ENCODE data around the gene KRTAP4-3. TPM values are rescaled to one million over a fixed set of nuclear protein-coding genes. Genes with fewer than 3 reads are reported as not detected.
"Not testable (repeated sequence)": the region's sequence is repeated elsewhere in the genome, so short reads cannot be mapped to it uniquely, and the experiment has no call there.

KRTAP4-3 gene
- total RNA-seq, 1 donor from 2014 or later, result not detected

DNA sequence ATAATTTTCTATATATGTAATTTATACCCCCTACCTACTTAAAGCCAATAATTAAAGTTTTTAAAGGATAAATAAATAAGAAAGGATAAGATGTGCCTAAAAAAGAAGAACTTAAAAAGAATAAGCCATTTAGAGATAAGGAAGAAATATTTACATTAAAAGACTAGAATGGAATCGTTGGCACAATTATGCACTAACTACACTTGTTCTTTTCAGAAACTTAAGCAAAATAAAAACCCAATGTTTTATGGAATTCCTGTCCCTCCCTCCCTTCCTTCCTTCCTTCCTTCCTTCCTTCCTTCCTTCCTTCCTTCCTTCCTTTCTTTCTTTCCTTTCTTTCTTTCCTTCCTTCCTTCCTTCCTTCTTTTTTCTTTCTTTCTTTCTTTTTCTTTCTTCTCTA lies 23.2 kb downstream of the KRTAP4-3 start:
- peaks cover 20% of the 10 kb centered on the region for H3K9me3 Mint-ChIP-seq
- H3K36me3 Mint-ChIP-seq (ENCODE audit: low read depth), result no peaks in the 10 kb centered on the region
- H3K4me3 Mint-ChIP-seq, result no peak overlapping the region
- no peak for DNase-seq
- no peaks in the 10 kb centered on the region for H3K4me1 Mint-ChIP-seq
- H3K27me3 Mint-ChIP-seq, result no peaks in the 10 kb centered on the region
- intact Hi-C loops (cut with micrococcal nuclease), result no loop called here
- no peak overlapping the region for H3K27ac Mint-ChIP-seq

GRCh38 chr17:41141361-41141760 lies 26.7 kb downstream of the KRTAP4-3 start:
- intact Hi-C loops (cut with micrococcal nuclease), result no loop called here
- Mint-ChIP-seq H3K27ac (no peak overlapping the region), H3K36me3 (ENCODE audit: low read depth) (no peaks in the 10 kb centered on the region), H3K27me3 (peaks cover 3% of the 10 kb centered on the region), H3K9me3 (peaks cover 27% of the 10 kb centered on the region), H3K4me1 (no peaks in the 10 kb centered on the region), H3K4me3 (no peak overlapping the region)
- no peak for DNase-seq

GRCh38 chr17:41140360-41141131 lies 27.5 kb downstream of the KRTAP4-3 start, which contains the start of gene KRTAP4-6:
Gene KRTAP4-6, minus strand, starts transcription at chr17:41140544. Its CDS starts 57 bp downstream, at chr17:41140487.
- Mint-ChIP-seq H3K4me1 (no peaks in the 10 kb centered on the region), H3K9me3 (peaks cover 27% of the 10 kb centered on the region), H3K36me3 (ENCODE audit: low read depth) (no peaks in the 10 kb centered on the region), H3K4me3 (no peak within 1 kb of the TSS), H3K27ac (no peak within 1 kb of the TSS), H3K27me3 (peaks cover 3% of the 10 kb centered on the region)
- no peak for DNase-seq
- intact Hi-C loops (cut with micrococcal nuclease), result no loop called here

GRCh38 chr17:41139865-41140264 lies 28.2 kb downstream of the KRTAP4-3 start:
- H3K4me3 Mint-ChIP-seq; intact Hi-C loops (cut with micrococcal nuclease); H3K27ac Mint-ChIP-seq; H3K36me3 Mint-ChIP-seq (ENCODE audit: low read depth); DNase-seq; H3K27me3 Mint-ChIP-seq; H3K4me1 Mint-ChIP-seq: not testable (repeated sequence)
- peaks cover 27% of the 10 kb centered on the region for H3K9me3 Mint-ChIP-seq

GRCh38 chr17:41133880-41134735 lies 33.9 kb downstream of the KRTAP4-3 start:
- intact Hi-C loops (cut with micrococcal nuclease), result no loop called here
- Mint-ChIP-seq H3K27ac (no peak overlapping the region), H3K9me3 (peaks cover 7% of the 10 kb centered on the region), H3K4me1 (no peaks in the 10 kb centered on the region), H3K4me3 (no peak overlapping the region), H3K36me3 (ENCODE audit: low read depth) (no peaks in the 10 kb centered on the region), H3K27me3 (peaks cover 3% of the 10 kb centered on the region)
- DNase-seq, result no peak

DNA sequence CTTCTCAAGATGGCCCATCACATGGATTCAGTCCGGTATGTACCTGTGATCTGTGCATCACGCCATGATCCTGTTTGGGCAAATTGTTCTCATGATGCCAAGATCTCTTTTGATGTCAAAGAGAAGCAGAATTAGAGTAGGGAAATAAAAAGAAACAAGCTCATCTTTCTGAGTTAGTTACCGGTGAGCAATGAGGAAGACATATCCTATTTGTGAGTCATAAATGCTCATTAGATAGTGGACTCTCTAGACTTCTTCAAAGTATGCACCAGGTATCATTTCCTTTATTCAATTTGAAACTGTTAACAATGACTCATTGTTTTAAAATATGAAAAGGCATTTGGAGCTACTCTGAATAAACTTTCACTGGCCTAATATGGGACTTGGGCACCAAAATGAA lies 36.0 kb downstream of the KRTAP4-3 start:
- Mint-ChIP-seq H3K27ac (no peak overlapping the region), H3K36me3 (ENCODE audit: low read depth) (no peaks in the 10 kb centered on the region), H3K9me3 (no peaks in the 10 kb centered on the region), H3K4me3 (no peak overlapping the region), H3K27me3 (no peaks in the 10 kb centered on the region), H3K4me1 (no peaks in the 10 kb centered on the region)
- intact Hi-C loops (cut with micrococcal nuclease), result no loop called here
- no peak for DNase-seq

- no peak for DNase-seq
- H3K27me3 Mint-ChIP-seq, result peaks cover 4% of the 10 kb centered on the region
- H3K4me3 Mint-ChIP-seq, result no peak overlapping the region
- H3K36me3 Mint-ChIP-seq (ENCODE audit: low read depth), result no peaks in the 10 kb centered on the region
- no peak overlapping the region for H3K27ac Mint-ChIP-seq
- no peaks in the 10 kb centered on the region for H3K4me1 Mint-ChIP-seq
- intact Hi-C loops (cut with micrococcal nuclease), result no loop called here
- H3K9me3 Mint-ChIP-seq, result no peaks in the 10 kb centered on the region
These were observed 40.6 kb downstream of the KRTAP4-3 start for GRCh38 chr17:41127371-41127770.

GRCh38 chr17:41126412-41126811 lies 41.6 kb downstream of the KRTAP4-3 start:
- H3K4me3 Mint-ChIP-seq, result no peak overlapping the region
- intact Hi-C loops (cut with micrococcal nuclease), result no loop called here
- peaks cover 4% of the 10 kb centered on the region for H3K27me3 Mint-ChIP-seq
- no peaks in the 10 kb centered on the region for H3K36me3 Mint-ChIP-seq (ENCODE audit: low read depth)
- no peaks in the 10 kb centered on the region for H3K9me3 Mint-ChIP-seq
- no peak for DNase-seq
- H3K4me1 Mint-ChIP-seq, result no peaks in the 10 kb centered on the region
- no peak overlapping the region for H3K27ac Mint-ChIP-seq

DNA sequence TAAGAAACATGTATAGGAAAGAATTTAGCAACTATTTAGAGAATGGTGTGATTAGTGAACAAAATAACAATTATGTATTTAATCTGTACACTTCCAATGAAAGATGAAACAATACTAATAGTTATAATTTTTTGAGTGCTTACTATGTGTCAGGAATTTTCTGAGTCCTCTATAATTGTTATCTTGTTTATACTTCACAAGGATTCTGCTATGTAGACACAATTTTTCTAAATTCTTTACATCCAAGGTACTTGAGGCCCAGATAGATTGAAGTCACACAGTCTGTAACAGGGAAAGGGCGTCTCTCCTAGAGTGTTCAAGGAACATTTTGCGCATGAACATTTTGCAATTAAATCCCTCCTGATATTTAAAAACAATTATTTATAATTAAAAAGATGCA lies 43.0 kb downstream of the KRTAP4-3 start:
- intact Hi-C loops (cut with micrococcal nuclease), result no loop called here
- peaks cover 4% of the 10 kb centered on the region for H3K9me3 Mint-ChIP-seq
- H3K4me3 Mint-ChIP-seq, result no peak overlapping the region
- H3K27me3 Mint-ChIP-seq, result peaks cover 4% of the 10 kb centered on the region
- H3K36me3 Mint-ChIP-seq (ENCODE audit: low read depth), result no peaks in the 10 kb centered on the region
- no peak overlapping the region for H3K27ac Mint-ChIP-seq
- DNase-seq, result no peak
- peaks cover 3% of the 10 kb centered on the region for H3K4me1 Mint-ChIP-seq

DNA sequence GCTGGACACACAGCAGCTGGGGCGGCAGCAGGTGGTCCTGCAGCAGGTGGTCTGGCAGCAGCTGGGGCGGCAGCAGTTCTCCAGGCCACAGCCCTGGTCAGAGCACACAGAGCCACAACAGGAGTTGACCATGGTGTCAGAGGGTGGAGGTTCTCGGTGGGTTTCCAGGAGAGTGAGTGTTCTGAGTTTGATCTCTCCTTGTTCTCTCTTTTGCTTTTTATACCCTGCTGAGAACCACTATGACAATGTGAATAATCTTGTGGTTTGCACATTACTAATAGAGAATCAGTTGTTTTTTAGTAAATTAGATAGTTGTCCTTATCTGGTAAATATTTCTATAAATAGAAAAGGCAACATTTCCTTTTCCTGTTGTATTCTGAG lies 44.0 kb downstream of the KRTAP4-3 start, which contains the start of gene KRTAP4-12:
Gene KRTAP4-12, minus strand, starts transcription at position 192 of the 381 bp plus-strand sequence. Its CDS starts 60 bp downstream, at position 132.
- intact Hi-C loops (cut with micrococcal nuclease); H3K27ac Mint-ChIP-seq; H3K4me1 Mint-ChIP-seq; H3K36me3 Mint-ChIP-seq (ENCODE audit: low read depth); H3K9me3 Mint-ChIP-seq; H3K27me3 Mint-ChIP-seq; DNase-seq; H3K4me3 Mint-ChIP-seq: not testable (repeated sequence)

GRCh38 chr17:41123292-41123990 lies 44.6 kb downstream of the KRTAP4-3 start:
- DNase-seq; H3K4me3 Mint-ChIP-seq; intact Hi-C loops (cut with micrococcal nuclease); H3K27me3 Mint-ChIP-seq; H3K27ac Mint-ChIP-seq; H3K4me1 Mint-ChIP-seq; H3K36me3 Mint-ChIP-seq (ENCODE audit: low read depth); H3K9me3 Mint-ChIP-seq: not testable (repeated sequence)

DNA sequence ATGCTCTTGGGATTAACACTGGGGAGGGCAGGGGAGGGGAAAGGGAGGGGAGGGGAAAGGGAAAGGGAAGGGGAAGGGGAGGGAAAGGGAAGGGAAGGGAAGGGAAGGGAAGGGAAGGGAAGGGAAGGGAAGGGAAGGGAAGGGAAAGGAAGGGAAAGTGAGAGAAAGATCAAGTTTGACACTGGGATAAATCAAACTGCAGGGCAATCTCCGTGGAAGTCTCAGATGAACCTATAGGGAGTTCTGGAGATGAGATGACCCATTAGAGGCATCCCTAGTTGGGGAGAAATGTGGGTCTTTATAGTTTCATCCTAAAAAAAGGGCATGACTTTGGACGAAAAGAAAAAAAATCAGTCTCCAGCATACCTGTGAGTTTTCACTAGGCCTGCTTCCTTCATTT lies 46.3 kb downstream of the KRTAP4-3 start:
- DNase-seq, result no peak
- intact Hi-C loops (cut with micrococcal nuclease), result no loop called here

DNA sequence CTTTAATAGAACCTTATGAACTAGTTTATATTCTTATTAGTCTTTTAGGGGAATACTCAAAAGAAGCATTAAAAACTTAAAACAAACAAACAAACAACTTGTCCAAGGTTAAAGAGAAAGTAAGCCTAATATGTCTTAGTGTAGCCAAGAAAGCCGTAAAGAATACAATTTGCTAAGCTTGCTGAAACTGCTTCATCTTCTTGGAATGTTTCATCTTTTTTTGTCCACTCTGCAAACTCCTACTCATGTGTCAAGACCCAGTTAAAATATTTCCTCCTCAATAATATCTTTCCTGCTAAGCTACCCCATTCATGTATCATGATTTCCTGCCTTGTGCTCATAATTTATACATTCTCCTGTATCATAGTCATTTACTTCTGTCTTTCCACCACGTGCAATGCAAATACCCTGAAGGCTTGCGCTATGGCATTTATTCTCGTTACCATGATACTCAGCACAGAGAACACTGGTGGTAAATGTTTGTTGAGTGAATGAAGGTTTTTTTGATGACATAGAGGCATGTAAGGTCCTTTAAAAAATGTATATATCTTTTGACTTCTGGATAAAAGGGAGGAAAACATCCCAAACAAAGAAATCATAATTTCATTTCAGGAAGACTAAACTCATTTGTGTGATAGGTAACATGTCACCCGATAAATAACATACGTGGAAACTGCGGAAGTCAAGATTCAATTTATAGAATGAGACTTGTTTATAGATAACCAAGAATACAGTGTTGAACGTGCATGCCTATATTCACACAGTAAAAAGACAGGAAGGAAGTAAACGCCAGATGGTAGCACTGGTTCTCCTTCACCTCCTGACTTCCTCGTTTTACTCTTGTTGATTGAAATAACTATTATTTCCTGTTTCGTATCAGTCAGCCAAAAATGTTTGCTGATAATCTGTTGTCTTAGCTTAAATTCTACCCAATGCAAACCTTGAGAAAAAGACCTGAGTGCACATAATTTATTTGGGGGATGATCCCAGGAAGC lies 48.0 kb downstream of the KRTAP4-3 start:
- H3K36me3 Mint-ChIP-seq (ENCODE audit: low read depth); H3K4me3 Mint-ChIP-seq; H3K9me3 Mint-ChIP-seq; H3K27me3 Mint-ChIP-seq; intact Hi-C loops (cut with micrococcal nuclease); DNase-seq; H3K27ac Mint-ChIP-seq; H3K4me1 Mint-ChIP-seq: not testable (repeated sequence)

More for the DNA sequence above, 46.3 kb downstream of the KRTAP4-3 start:
- Mint-ChIP-seq H3K36me3 (ENCODE audit: low read depth) (no peaks in the 10 kb centered on the region), H3K4me3 (no peak overlapping the region), H3K27me3 (peaks cover 4% of the 10 kb centered on the region), H3K27ac (no peak overlapping the region), H3K9me3 (peaks cover 4% of the 10 kb centered on the region), H3K4me1 (peaks cover 3% of the 10 kb centered on the region)

All from activated CD4-positive, alpha-beta T cell treated with anti-CD3 and anti-CD28 coated beads, Interleukin-2, amount 10 ng/mL, durations not matched to agents 24 days and 14 days (primary cell).